CD4-positive, alpha-beta T cell treated with Interleukin-15 for 1 hour (primary cell): ENCODE measurements around the gene SLC38A8.

Source experiments
- DNase-seq: peaks from one replicate; pipeline ENCODE4 v3.0.0-alpha.2; 2020

The SLC38A8 gene

DNA sequence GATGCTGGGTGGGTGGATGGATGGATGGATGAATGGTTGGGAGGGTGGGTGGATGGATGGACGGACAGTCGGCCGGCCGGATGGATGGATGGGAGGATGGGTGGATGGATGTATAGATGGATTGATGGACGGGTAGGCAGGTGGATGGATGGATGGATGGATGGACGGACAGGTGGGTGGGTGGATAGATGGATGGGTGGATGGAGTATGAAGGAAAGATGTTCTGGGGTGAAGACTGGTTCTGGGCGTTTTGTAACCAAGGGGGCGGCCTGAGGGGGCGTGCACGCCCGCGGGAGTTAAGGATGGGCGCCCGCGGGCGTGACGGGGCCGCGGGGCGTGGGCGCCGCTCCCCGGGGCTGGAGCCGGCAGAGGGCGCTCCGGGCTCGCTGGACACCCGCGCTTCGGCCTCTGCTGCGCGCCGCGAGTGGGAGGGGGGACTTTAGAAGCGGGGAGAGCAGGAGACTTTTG, 74.7 kb downstream of the SLC38A8 start, which contains the start of gene NECAB2:
Gene NECAB2, plus strand, starts transcription at position 407 of the 468 bp plus-strand sequence. CDS start 405 bp downstream, outside the sequence.
- DNase-seq, result no peak

- no peak for DNase-seq
These were observed 75.5 kb downstream of the SLC38A8 start for GRCh38 chr16:83967091-83967490.

- DNase-seq, result no peak
These were observed 76.4 kb downstream of the SLC38A8 start for GRCh38 chr16:83966153-83966696.

GRCh38 chr16:83965444-83966152, 77.0 kb downstream of the SLC38A8 start:
- no peak for DNase-seq

DNA sequence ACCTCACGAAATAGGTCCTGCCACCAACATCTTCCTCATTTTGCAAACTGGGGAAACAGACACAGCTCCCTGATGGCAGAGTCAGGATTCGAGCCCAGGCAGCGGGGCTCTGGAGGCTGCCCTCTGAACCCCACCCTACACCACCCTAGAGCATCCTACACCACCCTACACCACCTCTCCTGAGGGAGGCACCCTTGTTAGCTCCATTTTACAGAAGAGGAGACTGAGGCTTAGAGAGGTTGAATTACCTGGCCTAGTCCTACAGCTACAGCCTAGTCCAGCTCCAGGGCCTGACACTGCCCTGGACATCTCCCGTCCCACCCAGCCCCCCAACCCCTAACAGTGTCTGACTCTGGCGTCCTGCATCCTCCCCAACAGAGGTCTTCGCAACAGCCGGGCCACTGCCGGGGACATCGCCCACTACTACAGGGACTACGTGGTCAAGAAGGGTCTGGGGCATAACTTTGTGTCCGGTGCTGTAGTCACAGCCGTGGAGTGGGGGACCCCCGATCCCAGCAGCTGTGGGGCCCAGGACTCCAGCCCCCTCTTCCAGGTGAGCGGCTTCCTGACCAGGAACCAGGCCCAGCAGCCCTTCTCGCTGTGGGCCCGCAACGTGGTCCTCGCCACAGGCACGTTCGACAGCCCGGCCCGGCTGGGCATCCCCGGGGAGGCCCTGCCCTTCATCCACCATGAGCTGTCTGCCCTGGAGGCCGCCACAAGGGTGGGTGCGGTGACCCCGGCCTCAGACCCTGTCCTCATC, 77.7 kb downstream of the SLC38A8 start:
- no peak for DNase-seq

- no peak for DNase-seq
These were observed 79.1 kb downstream of the SLC38A8 start for GRCh38 chr16:83963277-83964119.

DNA sequence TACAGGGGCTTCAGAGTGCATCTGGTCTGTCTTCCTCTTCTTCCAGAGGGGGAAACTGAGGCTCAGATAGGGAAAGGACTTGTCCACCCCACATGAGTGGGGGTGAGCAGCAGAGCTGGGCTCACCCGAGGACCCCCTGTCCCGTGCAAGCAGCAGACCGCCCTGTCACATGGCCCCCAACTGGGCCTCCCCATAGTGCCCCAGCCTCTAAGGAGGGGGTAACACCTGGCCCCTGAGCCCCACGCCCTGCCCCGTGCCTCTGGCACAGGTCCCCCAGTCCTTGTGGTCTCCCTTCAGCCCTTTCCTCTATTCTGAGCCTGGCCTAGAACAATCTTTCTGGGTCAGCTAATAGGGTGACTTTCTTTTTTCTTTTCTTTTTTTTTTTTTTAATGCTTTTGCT, 81.0 kb downstream of the SLC38A8 start:
- DNase-seq, result no peak

GRCh38 chr16:83960521-83961249, 81.9 kb downstream of the SLC38A8 start:
- no peak for DNase-seq
